Left colon (tissue), 2 donors: Measurements from ENCODE around the gene MCM3. TPM values are rescaled to one million over a fixed set of nuclear protein-coding genes. Genes with fewer than 3 reads are reported as not detected.

Experiments
- ATAC-seq: fragments of 200-7000 bp; cut with Tn5 transposase; one replicate; pipeline ENCODE4 v1.9.1; 2020; ENCODE audit warnings: mild to moderate bottlenecking, moderate library complexity
- DNase-seq, 2 donors: peaks; one replicate each; pipeline ENCODE4 v3.0.0-alpha.2; 2020
- intact Hi-C, 2 donors: fragments of 100-400 bp; cut with DNase I in 1 of 2; cut with micrococcal nuclease in 1 of 2; formaldehyde crosslinking; loops; one replicate each; pipeline versions ENCODE4 v1.11.2 to v1.14.0; 2022; cut with DNase I, micrococcal nuclease
- total RNA-seq, 2 donors: library from RNA; stranded (reverse); fragmentation: NEBNext Ultra II Directional; extraction: Animal tissue kit (Norgen Biotek cat#: 25700); gene quantifications; one replicate each; pipeline ENCODE4 v1.2.1, GENCODE V29; 2021
- donor health status: DM: no; HTN: no; CAD: no.
- donor health status: DM: yes; HTN: yes; CAD: no.

The MCM3 gene
- total RNA-seq, 2 donors from 2014 or later = 22.5 to 33.2 TPM

GRCh38 chr6:52216932-52217575 lies 67.5 kb downstream of the MCM3 start:
- intact Hi-C loops = no loop called here
- DNase-seq (no peak), ATAC-seq (no peak)

- ATAC-seq = no peak
- no peak for DNase-seq
- intact Hi-C loops = no loop called here
These were observed 68.8 kb downstream of the MCM3 start for GRCh38 chr6:52215787-52216186.

Other genes starting within 250 kb of the MCM3 start
- gene PKHD1, start 197.1 kb downstream of the MCM3 start, total RNA-seq = under 1 TPM; 0.12 to 0.20 TPM
- not detected for gene IL17A, start 98.4 kb downstream of the MCM3 start, total RNA-seq
- gene IL17F, start 40.2 kb downstream of the MCM3 start, total RNA-seq = not detected
- gene PAQR8, start 77.4 kb upstream of the MCM3 start, total RNA-seq = 100 to 1,000 TPM; 152 to 158 TPM
- gene EFHC1, start 135.6 kb upstream of the MCM3 start, total RNA-seq = 10 to 100 TPM; 11.1 to 13.8 TPM